Suprapubic skin (tissue), 4 donors: ENCODE data around the gene HECW1. TPM values are rescaled to one million over a fixed set of nuclear protein-coding genes. Genes with fewer than 3 reads are reported as not detected.

ENCODE experiments used
- DNase-seq, 2 donors: peaks; one replicate each; pipeline ENCODE4 v3.0.0-alpha.2; 2019; ENCODE audit warnings: low spot score in 2 of 2
- H3K27ac ChIP-seq: fragments of 200-600 bp; sonication (generic); one replicate; pipeline ENCODE4 v1.5.1; 2019
- H3K27me3 ChIP-seq: fragments of 200-600 bp; sonication (generic); one replicate; pipeline ENCODE4 v1.5.1; 2019
- H3K36me3 ChIP-seq: fragments of 200-600 bp; sonication (generic); one replicate; pipeline ENCODE4 v1.5.1; 2019
- H3K4me1 ChIP-seq: fragments of 200-600 bp; sonication (generic); one replicate; pipeline ENCODE4 v1.5.1; 2019
- H3K4me3 ChIP-seq: fragments of 200-600 bp; sonication (generic); one replicate; pipeline ENCODE4 v1.5.1; 2019; ENCODE audit warnings: mild to moderate bottlenecking
- H3K9me3 ChIP-seq: fragments of 200-600 bp; sonication (generic); one replicate; pipeline ENCODE4 v1.5.1; 2019
- EP300 ChIP-seq: sonication (generic); formaldehyde crosslinking; IDR thresholded peaks from one replicate; pipeline ENCODE4 v1.6.1; 2017; ENCODE audit warnings: antibody characterized with exemption
- POLR2A ChIP-seq, 2 donors: fragments of 450-650 bp; IDR thresholded peaks; one replicate each; pipeline ENCODE4 v1.6.1; 2017; ENCODE audit warnings: antibody characterized with exemption in 2 of 2, mild to moderate bottlenecking in 2 of 2, moderate library complexity in 2 of 2
- POLR2AphosphoS5 ChIP-seq, 3 donors: sonication (generic); formaldehyde crosslinking; IDR thresholded peaks; one replicate each; pipeline ENCODE4 v1.6.1; 2017; ENCODE audit warnings: antibody characterized with exemption in 3 of 3
- WGBS: methylation state at CpG from one replicate; pipeline ENCODE4 v1.1.5; 2018; 5-methylcytosine and 5-hydroxymethylcytosine counted together
- total RNA-seq, 4 donors: library from RNA; depleted of rRNA; stranded (reverse); fragments of >200 nt; gene quantifications; one replicate each; pipeline ENCODE4 v1.1.0, GENCODE V29; 2016
- TF ChIP-seq, protein P1 (sequence below), 2 donors: fragments of 200-600 bp in 1 of 2; fragments of 450-650 bp in 1 of 2; sonication (generic) in 1 of 2; IDR thresholded peaks; one replicate each; pipeline ENCODE4 v1.5.1; 2016 to 2019; ENCODE audit warnings: antibody characterized with exemption in 2 of 2, mild to moderate bottlenecking in 1 of 2, moderate library complexity in 1 of 2

HECW1 gene
- total RNA-seq, 4 donors from 2014 or later, result 0.17 to 0.73 (median 0.32) TPM; not detected in 1

DNA sequence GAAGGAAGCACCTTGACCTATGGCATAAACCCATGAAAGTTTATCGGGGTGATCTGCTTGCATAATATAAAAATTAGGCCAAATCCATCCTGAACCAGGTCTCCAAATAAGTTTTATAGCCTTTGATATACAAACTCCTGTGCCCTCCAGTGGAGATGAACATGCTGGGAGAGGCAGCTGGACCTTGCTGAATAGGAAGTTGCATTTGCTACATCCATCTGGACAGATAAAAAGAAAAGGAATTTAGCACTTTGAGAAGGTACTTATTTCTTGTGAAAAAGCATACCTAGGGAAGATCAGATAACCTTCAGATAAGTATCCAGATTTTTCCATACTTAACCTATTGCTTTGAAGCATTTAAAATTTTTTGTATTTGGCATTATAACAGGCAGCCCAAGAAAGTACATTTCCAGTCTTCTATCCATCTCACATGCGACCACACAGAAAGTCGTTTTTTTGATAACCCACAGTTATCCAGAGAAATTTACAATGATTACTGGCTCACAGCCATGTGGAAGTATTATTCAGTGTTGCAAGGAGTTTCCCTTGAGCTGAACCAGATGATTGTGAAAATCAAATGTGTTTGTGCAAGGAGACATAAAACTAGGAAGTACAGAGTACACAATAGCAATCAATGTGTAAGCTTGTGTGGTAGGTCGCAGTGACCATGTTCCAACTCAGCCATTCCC is 346.0 kb downstream of the HECW1 start:
- peaks cover 10% of the 10 kb centered on the region for H3K4me1 ChIP-seq
- no peak overlapping the region for H3K27ac ChIP-seq
- no peaks in the 10 kb centered on the region for H3K27me3 ChIP-seq
- no peak for DNase-seq
- no peaks in the 10 kb centered on the region for H3K9me3 ChIP-seq
- TF ChIP-seq POLR2A (IDR thresholded peaks at IDR 0.05) (no peak), EP300 (no peak), POLR2AphosphoS5 (IDR thresholded peaks at IDR 0.05) (no peak)
- TF ChIP-seq, protein P1, sequence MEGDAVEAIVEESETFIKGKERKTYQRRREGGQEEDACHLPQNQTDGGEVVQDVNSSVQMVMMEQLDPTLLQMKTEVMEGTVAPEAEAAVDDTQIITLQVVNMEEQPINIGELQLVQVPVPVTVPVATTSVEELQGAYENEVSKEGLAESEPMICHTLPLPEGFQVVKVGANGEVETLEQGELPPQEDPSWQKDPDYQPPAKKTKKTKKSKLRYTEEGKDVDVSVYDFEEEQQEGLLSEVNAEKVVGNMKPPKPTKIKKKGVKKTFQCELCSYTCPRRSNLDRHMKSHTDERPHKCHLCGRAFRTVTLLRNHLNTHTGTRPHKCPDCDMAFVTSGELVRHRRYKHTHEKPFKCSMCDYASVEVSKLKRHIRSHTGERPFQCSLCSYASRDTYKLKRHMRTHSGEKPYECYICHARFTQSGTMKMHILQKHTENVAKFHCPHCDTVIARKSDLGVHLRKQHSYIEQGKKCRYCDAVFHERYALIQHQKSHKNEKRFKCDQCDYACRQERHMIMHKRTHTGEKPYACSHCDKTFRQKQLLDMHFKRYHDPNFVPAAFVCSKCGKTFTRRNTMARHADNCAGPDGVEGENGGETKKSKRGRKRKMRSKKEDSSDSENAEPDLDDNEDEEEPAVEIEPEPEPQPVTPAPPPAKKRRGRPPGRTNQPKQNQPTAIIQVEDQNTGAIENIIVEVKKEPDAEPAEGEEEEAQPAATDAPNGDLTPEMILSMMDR (IDR thresholded peaks at IDR 0.05), result no peak
- no peak overlapping the region for H3K4me3 ChIP-seq
- no peaks in the 10 kb centered on the region for H3K36me3 ChIP-seq
- WGBS, result 62% methylated on average over 4 of the region's 4 CpGs

DNA sequence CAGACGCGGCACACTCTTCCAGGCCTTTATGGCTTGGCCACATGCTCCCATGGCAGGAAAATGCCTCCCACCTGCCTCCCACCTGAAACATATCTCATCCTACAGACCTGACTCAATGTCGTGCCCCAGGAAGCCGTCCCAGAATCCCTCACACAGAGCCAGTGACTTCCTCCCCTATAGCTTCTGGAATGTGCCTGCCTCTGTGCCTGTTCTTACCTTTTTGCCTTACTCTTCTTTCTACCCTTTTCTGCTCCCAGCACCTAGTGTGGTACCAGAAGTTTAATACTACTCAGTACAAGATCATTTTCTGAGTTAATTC is 346.5 kb downstream of the HECW1 start:
- Histone ChIP-seq H3K27ac (no peak overlapping the region), H3K27me3 (no peaks in the 10 kb centered on the region), H3K4me1 (peaks cover 15% of the 10 kb centered on the region), H3K4me3 (no peak overlapping the region), H3K36me3 (no peaks in the 10 kb centered on the region), H3K9me3 (no peaks in the 10 kb centered on the region)
- no peak for DNase-seq
- WGBS, result 73% methylated on average over 4 of the region's 4 CpGs
- TF ChIP-seq POLR2A (IDR thresholded peaks at IDR 0.05), result no peak

GRCh38 chr7:43460733-43461348 is 348.4 kb downstream of the HECW1 start:
- WGBS, result 87% methylated on average over 8 of the region's 8 CpGs
- peaks cover 19% of the 10 kb centered on the region for H3K4me1 ChIP-seq
- TF ChIP-seq POLR2AphosphoS5 (IDR thresholded peaks at IDR 0.05), result no peak
- TF ChIP-seq POLR2A (IDR thresholded peaks at IDR 0.05), result no peak
- TF ChIP-seq, protein P1 (IDR thresholded peaks at IDR 0.05), result no peak
- TF ChIP-seq EP300, result no peak
- no peak overlapping the region for H3K4me3 ChIP-seq
- H3K9me3 ChIP-seq, result no peaks in the 10 kb centered on the region
- DNase-seq, result no peak
- no peaks in the 10 kb centered on the region for H3K27me3 ChIP-seq
- H3K27ac ChIP-seq, result no peak overlapping the region
- H3K36me3 ChIP-seq, result no peaks in the 10 kb centered on the region

DNA sequence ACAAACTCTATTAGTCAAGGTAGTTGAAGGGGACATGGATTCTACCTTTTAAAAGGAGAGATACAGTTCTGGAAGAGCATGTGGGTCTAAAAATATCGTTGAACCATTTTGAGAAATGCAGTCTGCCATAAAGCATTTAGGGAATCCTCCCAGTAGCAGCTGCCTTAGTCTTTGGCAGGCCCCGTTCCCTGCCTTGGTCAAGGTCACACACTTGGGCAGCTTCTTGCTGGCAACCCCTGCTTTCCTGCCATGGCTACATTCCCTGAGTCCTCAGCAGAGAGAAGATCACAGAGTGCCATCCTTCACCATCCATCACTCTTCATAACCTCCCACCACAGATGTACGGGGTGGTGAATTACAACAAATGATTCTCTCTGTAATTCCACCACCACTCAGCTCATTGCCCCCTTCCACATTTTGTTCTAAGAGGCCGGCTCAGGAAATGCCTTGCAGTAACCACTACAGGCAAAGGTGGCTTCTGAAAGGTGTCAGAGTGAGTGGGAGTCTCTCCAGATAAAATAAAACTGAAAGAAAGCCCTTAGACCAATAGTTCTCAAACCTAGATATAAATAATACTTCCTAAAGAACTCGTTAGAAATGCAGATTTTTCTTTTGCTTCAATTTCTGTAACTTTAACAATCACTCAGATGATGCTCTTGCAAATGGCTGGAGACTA is 349.0 kb downstream of the HECW1 start:
- no peak for DNase-seq
- Histone ChIP-seq H3K4me1 (peaks cover 26% of the 10 kb centered on the region), H3K27ac (no peak overlapping the region), H3K9me3 (no peaks in the 10 kb centered on the region), H3K36me3 (no peaks in the 10 kb centered on the region), H3K27me3 (no peaks in the 10 kb centered on the region), H3K4me3 (no peak overlapping the region)
- 82% methylated on average over 5 of the region's 5 CpGs for WGBS
- no peak for TF ChIP-seq POLR2AphosphoS5 (IDR thresholded peaks at IDR 0.05)
- no peak for TF ChIP-seq EP300
- no peak for TF ChIP-seq POLR2A (IDR thresholded peaks at IDR 0.05)
- TF ChIP-seq, protein P1 (IDR thresholded peaks at IDR 0.05), result no peak

DNA sequence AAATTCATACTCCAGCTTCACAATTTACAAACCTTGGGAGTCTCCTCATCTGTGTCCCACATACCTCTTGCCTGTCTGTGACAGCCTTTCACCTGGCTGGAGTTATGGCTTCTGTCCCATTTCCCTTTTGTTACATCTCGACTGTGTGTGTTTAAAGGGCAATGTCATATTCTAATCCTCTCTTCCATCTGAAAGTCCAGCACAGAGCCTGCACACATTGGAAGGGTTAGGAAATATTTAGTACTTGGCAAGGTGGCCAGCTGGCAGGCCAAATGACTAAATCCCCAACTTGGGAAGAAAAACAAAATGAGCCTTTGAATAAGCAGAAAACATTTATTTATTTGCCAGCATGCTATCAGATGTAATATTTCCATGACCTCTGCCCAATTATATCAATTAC is 350.4 kb downstream of the HECW1 start:
- WGBS, result 32% methylated on average over 1 of the region's 1 CpG
- DNase-seq, result no peak

More for the DNA sequence above, 350.4 kb downstream of the HECW1 start:
- peaks cover 26% of the 10 kb centered on the region for H3K4me1 ChIP-seq
- no peaks in the 10 kb centered on the region for H3K36me3 ChIP-seq
- H3K9me3 ChIP-seq, result no peaks in the 10 kb centered on the region
- no peak overlapping the region for H3K4me3 ChIP-seq
- H3K27ac ChIP-seq, result peak overlapping the region; percentile 25
- no peak for TF ChIP-seq POLR2AphosphoS5 (IDR thresholded peaks at IDR 0.05)
- TF ChIP-seq, protein P1 (IDR thresholded peaks at IDR 0.05), result no peak
- TF ChIP-seq POLR2A (IDR thresholded peaks at IDR 0.05), result no peak
- no peak for TF ChIP-seq EP300
- H3K27me3 ChIP-seq, result no peaks in the 10 kb centered on the region
